HG03103 (cell line): ENCODE results near the gene ADAMTSL1.

Experiments used
- ATAC-seq: cut with Tn5 transposase; IDR thresholded peaks from one replicate; pipeline ENCODE4 v1.9.1; 2021; ENCODE audit warnings: low read depth; ENCODE audit not compliant: unreplicated experiment

The ADAMTSL1 gene

GRCh38 chr9:18549772-18550171 is 75.8 kb downstream of the ADAMTSL1 start:
- no peak for ATAC-seq

GRCh38 chr9:18550286-18550685 is 76.3 kb downstream of the ADAMTSL1 start:
- no peak for ATAC-seq

- no peak for ATAC-seq
Observed at GRCh38 chr9:18554244-18554643, 80.3 kb downstream of the ADAMTSL1 start.

GRCh38 chr9:18555105-18555883 is 81.3 kb downstream of the ADAMTSL1 start:
- ATAC-seq: no peak

GRCh38 chr9:18564018-18564880 is 90.3 kb downstream of the ADAMTSL1 start:
- ATAC-seq: no peak

- ATAC-seq: no peak
Observed at GRCh38 chr9:18566121-18566520, 92.2 kb downstream of the ADAMTSL1 start.

GRCh38 chr9:18568973-18569372 is 95.0 kb downstream of the ADAMTSL1 start:
- no peak for ATAC-seq

GRCh38 chr9:18569941-18570630 is 96.1 kb downstream of the ADAMTSL1 start:
- ATAC-seq: no peak

GRCh38 chr9:18573021-18573556 is 99.1 kb downstream of the ADAMTSL1 start:
- no peak for ATAC-seq

GRCh38 chr9:18575686-18576085 is 101.7 kb downstream of the ADAMTSL1 start:
- ATAC-seq: no peak

- no peak for ATAC-seq
Observed at GRCh38 chr9:18579536-18579935, 105.6 kb downstream of the ADAMTSL1 start.

GRCh38 chr9:18580151-18580550 is 106.2 kb downstream of the ADAMTSL1 start:
- ATAC-seq: no peak

GRCh38 chr9:18585996-18586395 is 112.0 kb downstream of the ADAMTSL1 start:
- no peak for ATAC-seq

- ATAC-seq: no peak
Observed at GRCh38 chr9:18588002-18588401, 114.0 kb downstream of the ADAMTSL1 start.

GRCh38 chr9:18591261-18591660 is 117.3 kb downstream of the ADAMTSL1 start:
- ATAC-seq: no peak

GRCh38 chr9:18594837-18595236 is 120.9 kb downstream of the ADAMTSL1 start:
- ATAC-seq: no peak

GRCh38 chr9:18595597-18595996 is 121.6 kb downstream of the ADAMTSL1 start:
- no peak for ATAC-seq

- ATAC-seq: no peak
Observed at GRCh38 chr9:18596920-18597319, 123.0 kb downstream of the ADAMTSL1 start.

- ATAC-seq: no peak
Observed at GRCh38 chr9:18598969-18599368, 125.0 kb downstream of the ADAMTSL1 start.

- ATAC-seq: no peak
Observed at GRCh38 chr9:18601026-18601425, 127.1 kb downstream of the ADAMTSL1 start.

- no peak for ATAC-seq
Observed at GRCh38 chr9:18601956-18602355, 128.0 kb downstream of the ADAMTSL1 start.
